HepG2 (cell line): ENCODE measurements around the gene NEURL3. TPM values are rescaled to one million over a fixed set of nuclear protein-coding genes. Genes with fewer than 3 reads are reported as not detected.

Experiments used
- ATAC-seq: fragments of 200-7000 bp; cut with Tn5 transposase; 3 replicates; pipeline ENCODE4 v1.9.1; 2020; ENCODE audit warnings: mild to moderate bottlenecking, moderate library complexity
- BruUV-seq: library from RNA; stranded (reverse); fragments of 400-500 nt; replicated peaks from 2 replicates; lab custom pipeline; 2021; lab: Mats Ljungman, UMichigan
- CTCF ChIA-PET: fragments of 300-600 bp; formaldehyde crosslinking; extraction: SDS; loops from one replicate; lab custom pipeline; 2021; ENCODE audit warnings: low total read pairs, inconsistent platforms, low intra/inter-chr PET ratio; lab: Yijun Ruan, JAX
- POLR2A ChIA-PET: fragments of 350-600 bp; sonication (Branson Sonifier 250); formaldehyde crosslinking; loops from one replicate; lab custom pipeline; 2020; ENCODE audit warnings: antibody characterized with exemption, inconsistent platforms; lab: Yijun Ruan, JAX
- DNase-seq: peaks from one replicate; pipeline ENCODE4 v3.0.0-alpha.2; 2015; ENCODE audit warnings: low spot score
- FAIRE-seq: peaks from 3 replicates; lab custom pipeline; 2011; peaks lifted over from hg19 to GRCh38; lab: Jason Lieb, UNC
- H2AFZ ChIP-seq: one replicate; pipeline ENCODE4 v1.6.1; 2011; ENCODE audit warnings: low read length, inconsistent platforms
- H3K27ac ChIP-seq: fragments of 300-600 bp; 3 replicates; pipeline ENCODE4 v1.8.0; 2011; ENCODE audit warnings: mixed run types, mild to moderate bottlenecking, mixed read lengths, low read length, inconsistent platforms; ENCODE audit not compliant: insufficient read depth; ENCODE audit errors: extremely low read length
- H3K27me3 ChIP-seq, 2 experiments: fragments of 200-600 bp in 1 of 2; 2 replicates in 1 of 2; 3 replicates in 1 of 2; pipeline versions ENCODE4 v1.6.0 to v1.8.0; 2011; ENCODE audit warnings: low read length in 2 of 2, mild to moderate bottlenecking in 2 of 2, moderate library complexity in 2 of 2, inconsistent platforms in 1 of 2; ENCODE audit not compliant: insufficient read depth in 2 of 2, control insufficient read depth in 1 of 2
- H3K36me3 ChIP-seq, 2 experiments: fragments of 200-600 bp in 1 of 2; replicated peaks in 1 of 2; 2 replicates in 1 of 2; 3 replicates in 1 of 2; pipeline versions ENCODE4 v1.5.1 to v1.8.0; 2011; ENCODE audit warnings: low read length in 2 of 2, inconsistent platforms in 1 of 2; ENCODE audit not compliant: insufficient read depth in 2 of 2, control insufficient read depth in 1 of 2
- H3K4me1 ChIP-seq: 2 replicates; pipeline ENCODE4 v1.5.1; 2012; ENCODE audit warnings: low read length, inconsistent platforms; ENCODE audit not compliant: insufficient read depth
- H3K4me2 ChIP-seq: 2 replicates; pipeline ENCODE4 v1.6.0; 2011; ENCODE audit warnings: low read depth, low read length, inconsistent platforms
- H3K4me3 ChIP-seq, 3 experiments: fragments of 200-600 bp in 1 of 3; sonication (generic), shearing (Covaris generic) in 1 of 3; replicated peaks in 1 of 3; 2 replicates each; pipeline ENCODE4 v1.5.1; 2011 to 2016; ENCODE audit warnings: low read length in 3 of 3, inconsistent platforms in 2 of 3, low read depth in 2 of 3, mild to moderate bottlenecking in 2 of 3, control low read depth in 1 of 3, mixed read lengths in 1 of 3; ENCODE audit not compliant: insufficient read depth in 1 of 3
- H3K79me2 ChIP-seq: one replicate; pipeline ENCODE4 v1.6.1; 2011; ENCODE audit warnings: low read length, inconsistent platforms; ENCODE audit not compliant: insufficient read depth
- H3K9ac ChIP-seq: 2 replicates; pipeline ENCODE4 v1.6.0; 2011; ENCODE audit warnings: mild to moderate bottlenecking, low read depth, low read length, inconsistent platforms; ENCODE audit not compliant: insufficient read depth
- H3K9me3 ChIP-seq: 2 replicates; pipeline ENCODE4 v1.5.1; 2012; ENCODE audit warnings: mild to moderate bottlenecking, low read length
- H4K20me1 ChIP-seq: 2 replicates; pipeline ENCODE4 v1.6.0; 2011; ENCODE audit warnings: inconsistent platforms, mild to moderate bottlenecking, low read length, moderate library complexity; ENCODE audit not compliant: insufficient read depth
- MZF1 ChIP-seq: sonication (generic); formaldehyde crosslinking; IDR thresholded peaks from 2 replicates; pipeline ENCODE4 v1.8.1; 2023; ENCODE audit warnings: mild to moderate bottlenecking, missing genetic modification reagents, borderline replicate concordance
- U2AF1 ChIP-seq: fragments of 200-400 bp; formaldehyde crosslinking; optimal IDR thresholded peaks from 2 replicates; pipeline ENCODE3; 2017; ENCODE audit warnings: mild to moderate bottlenecking, low read depth, low read length
- XRCC5 ChIP-seq: fragments of 200-400 bp; formaldehyde crosslinking; optimal IDR thresholded peaks from 2 replicates; pipeline ENCODE3; 2017; ENCODE audit warnings: mild to moderate bottlenecking, low read length
- WGBS: methylation state at CpG from one replicate; pipeline ENCODE4 v1.1.6; 2017; ENCODE audit warnings: low lambda C conversion rate; 5-methylcytosine and 5-hydroxymethylcytosine counted together
- in situ Hi-C: cut with HindIII; loops from 2 replicates; pipeline ENCODE4 v1.10.0; 2017; ENCODE audit warnings: low pct_unique_long_range_greater_than_20kb; ENCODE audit not compliant: extremely low pct_ligation_motif_present
- intact Hi-C: fragments of 100-400 bp; cut with micrococcal nuclease; formaldehyde crosslinking; loops from one replicate; pipeline ENCODE4 v1.10.0; 2022; ENCODE audit not compliant: unreplicated experiment
- polyA plus RNA-seq, 8 experiments: library from polyadenylated mRNA; depleted of rRNA in 3 of 8; stranded (reverse) in 7 of 8; unstranded in 1 of 8; fragments of >200 nt; fragmentation: Illumina TruSeq in 4 of 8; extraction: Trizol in 4 of 8; gene quantifications; 2 replicates each; pipeline versions ENCODE4 v1.2.1 to v1.2.3, GENCODE V29; 2011 to 2016; ENCODE audit warnings: low read depth in 4 of 8, missing spikeins in 1 of 8, mixed read lengths in 1 of 8; ENCODE audit not compliant: insufficient read depth in 1 of 8
- total RNA-seq, 5 experiments: library from RNA; depleted of rRNA; stranded (reverse); fragments of >200 nt; fragmentation: Illumina TruSeq; extraction: Trizol; gene quantifications; 2 replicates each; pipeline ENCODE4 v1.2.3, GENCODE V29; 2016; ENCODE audit warnings: low read depth in 1 of 5
- TF ChIP-seq, protein P1 (sequence below): sonication (generic); formaldehyde crosslinking; IDR thresholded peaks from 2 replicates; pipeline ENCODE4 v1.8.0; 2022; ENCODE audit warnings: missing genetic modification reagents, low read depth, mild to moderate bottlenecking, borderline replicate concordance

The NEURL3 gene
- total and polyA plus RNA-seq, 2 of the 13 experiments (the other 11 are each of a cell fraction or from before 2014, with no cell fraction given) = 0.16 to 1.2 TPM

DNA sequence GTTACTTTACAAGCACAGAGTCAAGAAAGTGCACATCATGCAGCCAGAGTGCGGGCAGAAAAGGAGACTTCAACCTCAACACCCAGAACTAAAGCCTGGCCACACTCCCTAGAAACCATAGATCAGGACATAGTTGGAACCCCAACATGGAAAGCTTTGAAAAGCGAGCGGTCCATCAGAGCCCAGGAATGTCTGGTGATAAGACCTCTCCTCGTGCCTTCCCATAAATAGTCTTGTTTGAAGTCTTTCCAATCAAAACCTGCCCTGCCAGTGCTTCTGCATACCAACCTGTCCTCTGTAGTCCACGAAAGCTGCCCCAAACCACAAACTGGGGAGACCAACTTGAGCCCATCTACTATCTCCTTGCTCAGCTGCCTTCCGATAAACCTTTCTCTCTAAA is 55.5 kb downstream of the NEURL3 start:
- Histone ChIP-seq H3K79me2 (no peaks in the 10 kb centered on the region), H3K9ac (no peak overlapping the region), H2AFZ (no peak overlapping the region), H4K20me1 (no peaks in the 10 kb centered on the region), H3K4me3 (no peak overlapping the region), H3K4me2 (no peak overlapping the region), H3K27me3 (peaks cover 2 to 13% of the 10 kb centered on the region in 2 experiments; a peak in 2 of 5 replicates), H3K4me1 (no peaks in the 10 kb centered on the region), H3K36me3 (no peaks in the 10 kb centered on the region), H3K9me3 (no peaks in the 10 kb centered on the region), H3K27ac (no peak overlapping the region)
- no peak for ATAC-seq
- in situ Hi-C loops (no loop called here), intact Hi-C loops (no loop called here)
- FAIRE-seq = no peak
- ChIA-PET CTCF (no interaction called here), POLR2A (no interaction called here)
- WGBS = 29% methylated on average over 6 of the region's 6 CpGs
- no peak for TF ChIP-seq MZF1 (CRISPR knock-in tag)
- DNase-seq = no peak
- BruUV-seq = no TSS peak

DNA sequence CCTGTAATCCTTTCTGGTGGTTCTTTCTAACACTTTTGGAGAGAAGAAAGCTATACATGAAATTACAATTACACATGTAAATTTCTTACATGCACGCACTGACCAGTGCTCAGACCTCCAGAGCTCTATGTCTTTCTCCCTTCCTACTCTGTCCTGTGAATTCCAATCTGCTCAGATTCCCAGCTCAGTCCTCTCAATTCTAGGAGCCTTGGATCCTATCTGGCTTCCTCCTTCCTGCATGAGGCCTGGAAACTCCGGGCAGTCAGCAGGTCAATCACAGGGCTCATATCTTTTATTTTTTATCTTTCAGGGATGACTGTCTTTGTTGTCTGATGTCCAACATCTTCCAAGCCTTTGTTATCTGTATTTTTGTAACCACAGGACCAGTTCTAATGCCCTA is 56.0 kb downstream of the NEURL3 start:
- intact Hi-C loops = no loop called here
- TF ChIP-seq XRCC5 (no peak), U2AF1 (no peak)
- TF ChIP-seq, protein P1, sequence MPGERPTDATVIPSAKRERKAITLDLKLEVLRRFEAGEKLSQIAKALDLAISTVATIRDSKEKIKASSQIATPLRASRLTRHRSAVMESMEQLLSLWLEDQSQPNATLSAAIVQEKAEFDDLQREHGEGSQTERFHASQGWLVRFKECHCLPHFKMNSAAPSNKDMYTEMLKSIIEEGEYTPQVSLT (CRISPR knock-in tag) = no peak
- Histone ChIP-seq H2AFZ (no peak overlapping the region), H3K4me2 (no peak overlapping the region), H3K36me3 (no peaks in the 10 kb centered on the region), H3K9ac (no peak overlapping the region), H3K27me3 (peaks cover 2 to 13% of the 10 kb centered on the region in 2 experiments; a peak in 2 of 5 replicates), H3K79me2 (no peaks in the 10 kb centered on the region), H3K4me1 (no peaks in the 10 kb centered on the region), H3K27ac (no peak overlapping the region), H4K20me1 (no peaks in the 10 kb centered on the region), H3K4me3 (no peak overlapping the region), H3K9me3 (no peaks in the 10 kb centered on the region)
- in situ Hi-C loops = no loop called here
- FAIRE-seq (no peak), DNase-seq (no peak), ATAC-seq (no peak)
- 20% methylated on average over 2 of the region's 2 CpGs for WGBS
- no TSS peak for BruUV-seq
- ChIA-PET CTCF (no interaction called here), POLR2A (no interaction called here)
